SK-N-SH (cell line): Measurements from ENCODE around the gene SMARCC1. TPM values are rescaled to one million over a fixed set of nuclear protein-coding genes. Genes with fewer than 3 reads are reported as not detected.

Source experiments
- CTCF ChIA-PET: fragments of 300-600, 350-600 bp; formaldehyde crosslinking; extraction: SDS; loops from one replicate; lab custom pipeline; 2021; lab: Yijun Ruan, JAX
- POLR2A ChIA-PET: fragments of 350-600 bp; sonication (Branson Sonifier 250); formaldehyde crosslinking; extraction: SDS; loops from one replicate; lab custom pipeline; 2020; ENCODE audit warnings: antibody characterized with exemption, inconsistent platforms; lab: Yijun Ruan, JAX
- DNase-seq: peaks from one replicate; pipeline ENCODE4 v3.0.0; 2012
- H2AFZ ChIP-seq: fragments of 200-600 bp; sonication (generic); 2 replicates; pipeline ENCODE4 v1.8.1; 2016; ENCODE audit warnings: antibody characterized with exemption, mild to moderate bottlenecking, low read depth
- H3F3A ChIP-seq: fragments of 200-600 bp; sonication (generic); replicated peaks from 2 replicates; pipeline ENCODE3; 2016; ENCODE audit warnings: antibody characterized with exemption, mild to moderate bottlenecking; ENCODE audit not compliant: insufficient read depth
- H3K27ac ChIP-seq, 2 experiments: fragments of 200-500 bp in 1 of 2; fragments of 200-600 bp in 1 of 2; sonication (Bioruptor generic) in 1 of 2; sonication (generic), shearing (Covaris generic) in 1 of 2; 2 replicates each; pipeline versions ENCODE4 v1.5.1 to v1.6.1; 2014 to 2016; ENCODE audit warnings: low read depth in 2 of 2, inconsistent platforms in 1 of 2, low read length in 1 of 2, mild to moderate bottlenecking in 1 of 2, mixed read lengths in 1 of 2
- H3K27me3 ChIP-seq: fragments of 200-600 bp; sonication (generic), shearing (Covaris generic); 2 replicates; pipeline ENCODE4 v1.6.1; 2016; ENCODE audit warnings: mixed run types; ENCODE audit not compliant: insufficient read depth
- H3K36me3 ChIP-seq, 2 experiments: fragments of 200-500 bp in 1 of 2; fragments of 200-600 bp in 1 of 2; sonication (Bioruptor generic) in 1 of 2; sonication (generic) in 1 of 2; replicated peaks in 1 of 2; 2 replicates each; pipeline versions ENCODE3 to v1.5.1; 2014 to 2016; ENCODE audit warnings: low read length in 1 of 2, mild to moderate bottlenecking in 1 of 2; ENCODE audit not compliant: insufficient read depth in 2 of 2, control insufficient read depth in 1 of 2
- H3K4me1 ChIP-seq, 2 experiments: fragments of 200-500 bp in 1 of 2; fragments of 200-600 bp in 1 of 2; sonication (Bioruptor generic) in 1 of 2; sonication (generic), shearing (Covaris generic) in 1 of 2; 2 replicates each; pipeline versions ENCODE4 v1.5.1 to v1.6.1; 2014 to 2016; ENCODE audit warnings: low read depth in 1 of 2, low read length in 1 of 2, mixed run types in 1 of 2; ENCODE audit not compliant: insufficient read depth in 2 of 2, control insufficient read depth in 1 of 2
- H3K4me2 ChIP-seq: fragments of 200-600 bp; sonication (generic), shearing (Covaris generic); 2 replicates; pipeline ENCODE4 v1.6.1; 2017; ENCODE audit warnings: mixed run types
- H3K4me3 ChIP-seq, 2 experiments: fragments of 200-500 bp in 1 of 2; fragments of 200-600 bp in 1 of 2; sonication (Bioruptor generic) in 1 of 2; sonication (generic), shearing (Covaris generic) in 1 of 2; 2 replicates each; pipeline versions ENCODE4 v1.5.1 to v1.8.1; 2014 to 2016; ENCODE audit warnings: low read depth in 2 of 2, inconsistent platforms in 1 of 2, low read length in 1 of 2, mild to moderate bottlenecking in 1 of 2, mixed read lengths in 1 of 2, moderate library complexity in 1 of 2
- H3K79me2 ChIP-seq: fragments of 200-600 bp; sonication (generic); 2 replicates; pipeline ENCODE4 v1.8.1; 2017; ENCODE audit warnings: mild to moderate bottlenecking; ENCODE audit not compliant: insufficient read depth
- H3K9ac ChIP-seq: fragments of 200-600 bp; sonication (generic); 2 replicates; pipeline ENCODE4 v1.6.1; 2017; ENCODE audit warnings: mixed run types
- H3K9me2 ChIP-seq: fragments of 200-600 bp; sonication (generic); 2 replicates; pipeline ENCODE4 v1.6.1; 2017; ENCODE audit warnings: mixed run types
- H3K9me3 ChIP-seq: fragments of 200-600 bp; sonication (generic); 2 replicates; pipeline ENCODE4 v1.6.1; 2017; ENCODE audit warnings: mixed run types, mild to moderate bottlenecking, moderate library complexity
- H4K20me1 ChIP-seq: fragments of 200-600 bp; sonication (generic); 2 replicates; pipeline ENCODE4 v1.6.1; 2017; ENCODE audit warnings: mild to moderate bottlenecking, mixed run types; ENCODE audit not compliant: insufficient read depth
- CHD2 ChIP-seq: fragments of 150-350 bp; IDR thresholded peaks from 2 replicates; pipeline ENCODE4 v1.6.1; 2018; ENCODE audit warnings: low read length; ENCODE audit not compliant: partially characterized antibody
- CTCF ChIP-seq: fragments of 200-600 bp; sonication (generic); IDR thresholded peaks from 2 replicates; pipeline ENCODE4 v1.6.1; 2017; ENCODE audit warnings: antibody characterized with exemption, mild to moderate bottlenecking, moderate library complexity
- EP300 ChIP-seq, 2 experiments: IDR thresholded peaks; 2 replicates each; pipeline versions ENCODE4 v1.4.0 to v1.6.1; 2012; ENCODE audit warnings: borderline replicate concordance in 1 of 2, low read depth in 1 of 2, low read length in 1 of 2
- EZH2phosphoT487 ChIP-seq: fragments of 200-600 bp; sonication (generic); IDR thresholded peaks from 2 replicates; pipeline ENCODE4 v1.6.1; 2017; ENCODE audit warnings: low read depth, mixed run types, mild to moderate bottlenecking, antibody characterized with exemption, moderate library complexity, borderline replicate concordance
- FOXJ3 ChIP-seq: sonication (generic); formaldehyde crosslinking; IDR thresholded peaks from 2 replicates; pipeline ENCODE4 v1.5.1; 2020; ENCODE audit warnings: mild to moderate bottlenecking, missing genetic modification reagents
- GABPA ChIP-seq: IDR thresholded peaks from 2 replicates; pipeline ENCODE4 v1.4.0; 2012; ENCODE audit warnings: low read depth, mild to moderate bottlenecking
- GATA2 ChIP-seq: sonication (generic); formaldehyde crosslinking; IDR thresholded peaks from 2 replicates; pipeline ENCODE4 v1.5.0; 2020; ENCODE audit warnings: mild to moderate bottlenecking, missing genetic modification reagents
- MAX ChIP-seq: IDR thresholded peaks from 2 replicates; pipeline ENCODE4 v1.4.0; 2012; ENCODE audit warnings: low read depth
- MXI1 ChIP-seq: IDR thresholded peaks from 2 replicates; pipeline ENCODE4 v1.6.1; 2012; ENCODE audit warnings: mild to moderate bottlenecking, low read depth, low read length, improper control_type of control experiment
- PBX3 ChIP-seq: IDR thresholded peaks from 2 replicates; pipeline ENCODE4; 2012
- RCOR1 ChIP-seq: fragments of 150-350 bp; IDR thresholded peaks from 2 replicates; pipeline ENCODE4 v1.6.1; 2017; ENCODE audit warnings: antibody characterized with exemption, low read length
- RXRA ChIP-seq: IDR thresholded peaks from 2 replicates; pipeline ENCODE4 v1.4.0; 2012; ENCODE audit warnings: low read depth, mild to moderate bottlenecking, borderline replicate concordance
- SIN3A ChIP-seq: IDR thresholded peaks from 2 replicates; pipeline ENCODE4 v1.6.1; 2012; ENCODE audit warnings: low read depth, mild to moderate bottlenecking, low read length, moderate library complexity, borderline replicate concordance
- SMC3 ChIP-seq: IDR thresholded peaks from 2 replicates; pipeline ENCODE4 v1.6.1; 2012; ENCODE audit warnings: low read depth, low read length, improper control_type of control experiment
- TCF12 ChIP-seq: IDR thresholded peaks from 2 replicates; pipeline ENCODE4 v1.4.0; 2012
- USF2 ChIP-seq: fragments of 150-350 bp; IDR thresholded peaks from 2 replicates; pipeline ENCODE4 v1.6.1; 2017; ENCODE audit warnings: antibody characterized with exemption, low read length, low read depth, borderline replicate concordance
- YY1 ChIP-seq: IDR thresholded peaks from 2 replicates; pipeline ENCODE4 v1.4.0; 2012; ENCODE audit warnings: low read depth, mild to moderate bottlenecking
- ZBTB33 ChIP-seq: IDR thresholded peaks from 2 replicates; pipeline ENCODE4 v1.4.0; 2012; ENCODE audit warnings: low read depth, borderline replicate concordance
- whole genome bisulfite sequencing: methylation state at CpG from one replicate; pipeline ENCODE4 v1.1.6; 2017; ENCODE audit warnings: low lambda C conversion rate; 5-methylcytosine and 5-hydroxymethylcytosine counted together
- polyA plus RNA-seq, 3 experiments: library from polyadenylated mRNA; depleted of rRNA; stranded (reverse); fragments of >200 nt; gene quantifications; 2 replicates each; pipeline ENCODE4 v1.2.3, GENCODE V29; 2012

The SMARCC1 gene
- polyA plus RNA-seq, 1 of the 3 experiments (the other 2 are of a cell fraction) = 16.5 TPM

GRCh38 chr3:47583320-47584075, 198.2 kb downstream of the SMARCC1 start (continued):
- TF ChIP-seq MAX (no peak), SMC3 (no peak), EP300 (IDR thresholded peaks at IDR 0.05; ENCODE audit: borderline replicate concordance in 1 of 2, low read depth in 1 of 2, low read length in 1 of 2) (no peak), USF2 (no peak), GABPA (no peak), MXI1 (no peak), EZH2phosphoT487 (no peak), SIN3A (no peak), GATA2 (no peak)

- WGBS = 82% methylated on average over 3 of the region's 4 CpGs
- POLR2A ChIA-PET = no interaction called here
- CTCF ChIA-PET = no interaction called here
Measured at GRCh38 chr3:47581835-47582234, 199.9 kb downstream of the SMARCC1 start.

More at GRCh38 chr3:47581835-47582234, 199.9 kb downstream of the SMARCC1 start:
- no peak overlapping the region for H3K27ac ChIP-seq
- H4K20me1 ChIP-seq = no peaks in the 10 kb centered on the region
- peaks cover 0 to 13% of the 10 kb centered on the region in 2 experiments; a peak in 1 of 4 replicates for H3K4me1 ChIP-seq
- H3K9me2 ChIP-seq = no peaks in the 10 kb centered on the region
- TF ChIP-seq CTCF (no peak), SIN3A (no peak), CHD2 (no peak), TCF12 (no peak), GATA2 (no peak), PBX3 (no peak), RCOR1 (no peak), FOXJ3 (CRISPR knock-in tag) (no peak), RXRA (no peak), YY1 (no peak), ZBTB33 (no peak)
- TF ChIP-seq, all 33 proteins: peak for 0
- Histone ChIP-seq H3K4me2 (no peak overlapping the region), H2AFZ (no peak overlapping the region), H3K4me3 (no peak overlapping the region), H3K9me3 (no peaks in the 10 kb centered on the region), H3K79me2 (no peaks in the 10 kb centered on the region), H3F3A (peaks cover 15% of the 10 kb centered on the region), H3K36me3 (peaks cover 17 to 23% of the 10 kb centered on the region in 2 experiments), H3K27me3 (peaks cover 7% of the 10 kb centered on the region; the same call in 1 of the 2 replicates), H3K9ac (no peak overlapping the region)
- DNase-seq = no peak
